Astrocyte (in vitro differentiated cells and primary cell): Measurements from ENCODE around the gene BUD13. TPM values are rescaled to one million over a fixed set of nuclear protein-coding genes. Genes with fewer than 3 reads are reported as not detected.

Experiments
- DNase-seq: peaks from one replicate; pipeline ENCODE4 v3.0.0-alpha.2; 2010; ENCODE audit warnings: low read depth
- FAIRE-seq: peaks from 2 replicates; lab custom pipeline; 2011; peaks lifted over from hg19 to GRCh38; lab: Jason Lieb, UNC
- H2AFZ ChIP-seq: 2 replicates; pipeline ENCODE4 v1.6.0; 2012; ENCODE audit warnings: low read depth, low read length, inconsistent platforms
- H3K27ac ChIP-seq: 2 replicates; pipeline ENCODE4 v1.5.1; 2011; ENCODE audit warnings: low read depth, low read length, inconsistent platforms
- H3K27me3 ChIP-seq: 2 replicates; pipeline ENCODE4 v1.6.0; 2011; ENCODE audit warnings: low read length, inconsistent platforms; ENCODE audit not compliant: insufficient read depth
- H3K36me3 ChIP-seq: 2 replicates; pipeline ENCODE4 v1.5.1; 2011; ENCODE audit warnings: low read length, inconsistent platforms; ENCODE audit not compliant: insufficient read depth
- H3K4me1 ChIP-seq: 2 replicates; pipeline ENCODE4 v1.5.1; 2011; ENCODE audit warnings: low read length, inconsistent platforms; ENCODE audit not compliant: insufficient read depth
- H3K4me2 ChIP-seq: 2 replicates; pipeline ENCODE4 v1.6.0; 2012; ENCODE audit warnings: low read length, inconsistent platforms
- H3K4me3 ChIP-seq: 2 replicates; pipeline ENCODE4 v1.5.1; 2011; ENCODE audit warnings: low read depth, mild to moderate bottlenecking, low read length, inconsistent platforms; ENCODE audit not compliant: insufficient read depth
- H3K79me2 ChIP-seq: 2 replicates; pipeline ENCODE4 v1.6.0; 2012; ENCODE audit warnings: mild to moderate bottlenecking, low read length, inconsistent platforms; ENCODE audit not compliant: insufficient read depth
- H3K9ac ChIP-seq: 2 replicates; pipeline ENCODE4 v1.6.0; 2012; ENCODE audit warnings: mild to moderate bottlenecking, low read length, inconsistent platforms
- H3K9me3 ChIP-seq: 2 replicates; pipeline ENCODE4 v1.5.1; 2012; ENCODE audit warnings: low read depth, mild to moderate bottlenecking, low read length, inconsistent platforms; ENCODE audit not compliant: insufficient read depth
- H4K20me1 ChIP-seq: 2 replicates; pipeline ENCODE4 v1.6.0; 2012; ENCODE audit warnings: low read length, inconsistent platforms; ENCODE audit not compliant: insufficient read depth
- H3K27ac Mint-ChIP-seq: one replicate; pipeline ENCODE4 v1.8.0; 2021; ENCODE audit warnings: mild to moderate bottlenecking, mixed read lengths; ENCODE audit not compliant: unreplicated experiment
- H3K27me3 Mint-ChIP-seq: one replicate; pipeline ENCODE4 v1.8.0; 2021; ENCODE audit warnings: low read depth, mixed read lengths; ENCODE audit not compliant: unreplicated experiment
- H3K36me3 Mint-ChIP-seq: one replicate; pipeline ENCODE4 v1.8.0; 2021; ENCODE audit warnings: low read depth, mixed read lengths; ENCODE audit not compliant: unreplicated experiment
- H3K4me1 Mint-ChIP-seq: one replicate; pipeline ENCODE4 v1.8.0; 2021; ENCODE audit warnings: low read depth, mixed read lengths; ENCODE audit not compliant: unreplicated experiment
- H3K4me3 Mint-ChIP-seq: one replicate; pipeline ENCODE4 v1.8.0; 2021; ENCODE audit warnings: mild to moderate bottlenecking, moderate library complexity, mixed read lengths; ENCODE audit not compliant: unreplicated experiment
- H3K9me3 Mint-ChIP-seq: one replicate; pipeline ENCODE4 v1.8.0; 2021; ENCODE audit warnings: mild to moderate bottlenecking, mixed read lengths; ENCODE audit not compliant: unreplicated experiment
- CTCF ChIP-seq: IDR thresholded peaks from 2 replicates; pipeline ENCODE4 v1.5.1; 2011; ENCODE audit warnings: low read depth, mild to moderate bottlenecking, inconsistent platforms, low read length, moderate library complexity; ENCODE audit not compliant: insufficient read depth
- EZH2 ChIP-seq: IDR thresholded peaks from 2 replicates; pipeline ENCODE4 v1.6.1; 2012; ENCODE audit warnings: mild to moderate bottlenecking, low read length, inconsistent platforms; ENCODE audit not compliant: insufficient read depth
- total RNA-seq: library from RNA; stranded (reverse); gene quantifications from 2 replicates; pipeline ENCODE4 v1.2.1, GENCODE V29; 2021

The BUD13 gene
- total RNA-seq, 1 donor from 2014 or later, result 9.3 TPM

- no peak within 1 kb of the TSS for H3K27ac ChIP-seq
- peaks cover 9% of the 10 kb centered on the region for H3K79me2 ChIP-seq
- Mint-ChIP-seq H3K36me3 (peaks cover 4% of the 10 kb centered on the region), H3K9me3 (no peaks in the 10 kb centered on the region), H3K27ac (no peak within 1 kb of the TSS), H3K4me3 (no peak within 1 kb of the TSS), H3K4me1 (peaks cover 17% of the 10 kb centered on the region), H3K27me3 (peaks cover 13% of the 10 kb centered on the region)
- TF ChIP-seq EZH2 (no peak), CTCF (no peak)
- FAIRE-seq (no peak), DNase-seq (no peak)
- peaks cover 3% of the 10 kb centered on the region for H4K20me1 ChIP-seq
- H3K4me1 ChIP-seq, result peaks cover 27% of the 10 kb centered on the region
- H2AFZ ChIP-seq, result peak within 1 kb of the TSS; percentile 54
- H3K27me3 ChIP-seq, result no peaks in the 10 kb centered on the region
- H3K9ac ChIP-seq, result no peak within 1 kb of the TSS
- H3K4me2 ChIP-seq, result peak within 1 kb of the TSS; percentile 45
- H3K9me3 ChIP-seq, result no peaks in the 10 kb centered on the region
- H3K4me3 ChIP-seq, result no peak within 1 kb of the TSS
- H3K36me3 ChIP-seq, result peaks cover under 1% of the 10 kb centered on the region
Measured at GRCh38 chr11:116791813-116792143, 19.0 kb upstream of the BUD13 start, which contains the start of gene APOA5. APOA5 (minus strand) TSS chr11:116791879; CDS start chr11:116791860, 19 bp downstream.

GRCh38 chr11:116791002-116791812 lies 18.4 kb upstream of the BUD13 start:
- Histone ChIP-seq H3K27ac (no peak overlapping the region), H3K36me3 (peaks cover 6% of the 10 kb centered on the region), H4K20me1 (peaks cover 9% of the 10 kb centered on the region), H3K4me3 (no peak overlapping the region), H3K79me2 (peaks cover 15% of the 10 kb centered on the region), H3K9ac (no peak overlapping the region), H3K4me1 (peaks cover 28% of the 10 kb centered on the region), H2AFZ (peak overlapping the region; percentile 54), H3K4me2 (peak overlapping the region; percentile 45), H3K9me3 (no peaks in the 10 kb centered on the region), H3K27me3 (no peaks in the 10 kb centered on the region)
- DNase-seq (no peak), FAIRE-seq (no peak)
- Mint-ChIP-seq H3K36me3 (peaks cover 4% of the 10 kb centered on the region), H3K4me3 (no peak overlapping the region), H3K27ac (no peak overlapping the region), H3K27me3 (peaks cover 13% of the 10 kb centered on the region), H3K4me1 (peaks cover 21% of the 10 kb centered on the region), H3K9me3 (no peaks in the 10 kb centered on the region)
- TF ChIP-seq CTCF (peak; percentile 66), EZH2 (no peak)
